Left cardiac atrium (tissue), 4 donors: Measurements from ENCODE around the gene SHF. TPM values are rescaled to one million over a fixed set of nuclear protein-coding genes. Genes with fewer than 3 reads are reported as not detected.

Experiments used
- ATAC-seq, 2 donors: fragments of 200-7000 bp; cut with Tn5 transposase; one replicate each; pipeline ENCODE4 v1.9.1; 2020; ENCODE audit warnings: mild to moderate bottlenecking in 2 of 2, moderate library complexity in 2 of 2
- DNase-seq: peaks from one replicate; pipeline ENCODE4 v3.0.0-alpha.2; 2020
- intact Hi-C, 2 donors: fragments of 100-400 bp; cut with DNase I; formaldehyde crosslinking; loops; one replicate each; pipeline versions ENCODE4 v1.14.1 to v1.15.1; 2022 to 2023
- total RNA-seq, 2 donors: library from RNA; stranded (reverse); fragmentation: NEBNext Ultra II Directional; extraction: Animal tissue kit (Norgen Biotek cat#: 25700); gene quantifications; one replicate each; pipeline ENCODE4 v1.2.1, GENCODE V29; 2021
- donor health status: DM: no; HTN: yes; CAD: no.
- donor health status: DM: no; HTN: yes; CAD: no; lungs with severe emphysema.
- donor health status: DM: yes; HTN: yes; CAD: no.
- donor health status: Dilated cardiomyopathy.

SHF gene
- total RNA-seq, 2 donors from 2014 or later, result 6.9 to 8.6 TPM

DNA sequence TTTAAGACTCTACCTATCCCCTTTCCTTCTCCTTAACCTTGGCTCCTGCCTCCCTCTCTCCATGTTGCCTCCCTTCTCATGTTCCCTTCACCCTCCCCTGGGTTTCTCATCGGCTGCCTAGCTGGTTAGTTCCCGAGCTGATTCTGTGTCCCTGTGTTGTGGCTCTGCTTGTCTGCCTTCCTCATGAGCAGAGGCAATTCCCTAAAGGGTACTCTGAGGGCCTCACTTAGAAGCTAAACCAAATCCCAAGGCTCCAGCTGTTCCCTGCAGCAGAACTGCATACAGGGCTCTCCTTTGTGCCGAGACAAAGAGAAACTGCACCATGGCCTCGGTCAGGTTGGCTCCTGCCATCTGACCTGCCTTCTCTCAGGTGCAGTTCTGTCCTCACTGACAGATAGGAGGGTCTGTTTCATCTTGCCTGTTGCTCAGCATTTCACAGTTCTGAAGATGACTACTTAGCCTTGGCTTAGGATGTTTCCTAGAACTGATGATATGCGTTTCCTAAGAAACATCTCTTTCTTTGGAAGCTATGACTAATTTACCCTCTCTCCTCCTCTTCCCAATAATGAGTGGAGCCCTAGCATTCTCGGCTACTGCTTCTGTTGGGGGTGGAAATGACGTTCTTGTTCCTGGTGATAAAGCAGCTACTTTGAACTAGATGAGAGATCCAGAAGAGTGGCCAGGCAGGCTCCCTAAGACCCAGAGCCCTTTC, 30.9 kb downstream of the SHF start:
- ATAC-seq (peak in 1 of 2 donors; percentile 11), DNase-seq (no peak)
- intact Hi-C loops, result no loop called here

DNA sequence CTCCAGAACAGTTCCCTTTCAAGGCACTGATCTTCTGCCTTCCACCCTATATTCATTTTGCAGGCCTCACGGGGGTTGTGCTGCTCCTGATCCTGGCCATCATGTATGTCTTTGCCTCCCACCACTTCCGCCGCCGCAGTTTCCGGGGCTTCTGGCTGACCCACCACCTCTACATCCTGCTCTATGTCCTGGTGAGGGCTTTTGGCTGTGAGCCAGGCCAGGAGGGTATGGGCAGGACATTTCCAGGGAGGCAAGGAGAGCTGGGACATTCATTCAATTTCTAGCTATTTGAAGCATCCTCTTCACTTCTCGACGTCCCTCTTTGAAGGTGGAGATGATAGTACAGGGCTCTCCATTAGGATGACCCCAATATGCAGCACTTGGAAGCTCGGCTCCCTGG, 32.0 kb downstream of the SHF start:
- ATAC-seq (no peak), DNase-seq (no peak)
- intact Hi-C loops, result no loop called here

- DNase-seq, result no peak
- intact Hi-C loops, result no loop called here
- no peak for ATAC-seq
Measured at GRCh38 chr15:45151998-45152828, 35.6 kb downstream of the SHF start.

DNA sequence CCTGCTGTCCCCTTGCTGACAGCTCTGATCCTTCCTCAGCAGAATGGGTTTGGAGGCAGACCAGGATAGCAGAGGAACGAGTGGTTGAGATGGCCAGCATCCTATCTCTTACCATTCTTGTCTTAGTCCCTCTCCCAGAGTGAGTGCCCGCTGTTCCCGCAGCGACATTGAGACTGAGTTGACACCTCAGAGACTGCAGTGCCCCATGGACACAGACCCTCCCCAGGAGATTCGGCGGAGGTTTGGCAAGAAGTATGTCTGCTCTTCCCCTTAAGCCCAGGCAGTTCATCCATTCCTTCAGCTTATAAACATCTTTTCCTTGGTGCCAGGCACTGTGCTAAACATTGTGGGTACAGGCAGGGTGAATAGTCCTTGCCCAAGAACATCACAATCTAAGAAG, 36.8 kb downstream of the SHF start:
- no peak for ATAC-seq
- DNase-seq, result no peak
- intact Hi-C loops, result no loop called here

DNA sequence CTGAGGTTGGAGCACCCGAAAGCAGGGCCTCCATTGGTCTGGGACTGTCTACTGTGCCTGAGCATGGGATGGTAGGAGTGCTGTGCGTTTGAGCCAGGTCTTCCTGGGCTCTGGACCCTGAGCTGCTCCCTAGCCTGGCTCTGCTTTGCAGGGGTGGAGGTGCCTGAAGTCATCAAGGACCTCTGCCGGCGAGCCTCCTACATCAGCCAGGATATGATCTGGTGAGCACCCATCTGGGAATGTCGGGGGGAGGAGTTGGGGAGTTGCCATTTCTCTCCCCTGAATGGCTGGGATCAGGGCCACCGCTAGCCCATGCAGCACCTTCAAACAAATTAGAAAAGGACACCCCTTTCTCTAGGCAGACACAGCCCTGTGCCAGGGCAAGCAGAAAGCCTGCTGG, 37.3 kb downstream of the SHF start:
- DNase-seq (no peak), ATAC-seq (no peak)
- intact Hi-C loops, result no loop called here

DNA sequence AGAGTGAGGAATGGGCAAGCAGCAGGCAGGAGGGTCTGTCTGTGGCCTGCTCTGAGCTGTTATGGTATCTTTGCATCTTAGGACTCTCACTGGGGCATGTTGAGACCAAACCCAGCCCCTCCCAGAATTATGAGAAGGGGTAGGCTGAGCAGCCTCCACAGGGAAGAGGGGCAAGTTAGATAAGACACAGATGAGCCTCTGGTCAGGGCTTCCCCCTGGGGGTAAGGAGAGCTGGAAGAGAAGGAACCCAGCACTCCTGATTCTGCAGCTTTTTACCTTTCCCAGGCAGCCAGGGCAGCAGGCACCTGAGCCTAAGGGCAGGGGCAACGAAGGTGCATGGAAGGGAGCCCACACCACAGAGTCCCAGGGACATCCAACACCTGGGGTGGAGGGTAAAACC, 38.7 kb downstream of the SHF start:
- intact Hi-C loops, result no loop called here
- no peak for DNase-seq

DNA sequence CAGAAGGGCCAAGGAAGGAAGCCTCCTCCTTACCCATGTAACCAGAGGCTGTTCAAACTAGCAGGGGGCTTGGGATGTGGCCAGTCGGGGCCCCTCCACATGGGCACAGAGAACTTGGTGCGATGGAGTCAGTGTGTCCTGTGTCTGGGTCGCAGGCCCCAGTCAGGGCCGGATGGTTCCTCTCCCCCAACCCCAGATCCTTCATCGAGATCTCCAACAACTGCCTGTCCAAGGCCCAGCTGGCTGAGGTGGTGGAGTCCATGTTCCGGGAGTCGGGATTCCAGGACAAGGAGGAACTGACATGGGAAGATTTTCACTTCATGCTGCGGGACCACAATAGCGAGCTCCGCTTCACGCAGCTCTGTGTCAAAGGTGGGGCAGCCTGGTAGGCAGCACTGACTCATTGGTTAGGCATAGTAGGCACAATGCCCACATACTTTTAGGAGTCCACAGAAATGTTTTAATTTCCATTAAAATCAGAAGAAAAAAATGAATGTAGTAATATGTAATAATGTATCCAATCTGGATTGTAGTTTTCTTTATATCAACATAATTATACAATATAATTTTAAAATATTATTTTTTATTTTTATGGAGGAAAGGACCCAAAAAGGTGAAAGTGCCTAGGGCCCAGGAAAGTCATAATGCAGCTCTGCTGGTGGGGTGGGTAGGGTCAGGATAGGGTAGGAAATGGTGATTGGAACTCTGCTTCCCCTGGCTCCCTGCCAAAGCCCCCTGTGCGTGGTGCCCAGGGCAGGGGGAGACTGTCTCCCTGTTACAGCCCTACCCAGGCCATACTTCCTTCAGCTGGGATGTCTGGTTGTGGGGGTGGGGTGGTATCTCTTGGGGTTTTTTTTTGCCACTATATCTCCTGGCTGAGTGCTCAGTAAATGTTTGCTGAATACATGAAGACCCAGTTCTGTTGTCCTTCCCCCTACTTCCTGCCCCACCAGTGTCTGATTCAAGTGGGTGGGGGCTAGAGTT, 39.4 kb downstream of the SHF start:
- no peak for DNase-seq
- intact Hi-C loops, result no loop called here
- no peak for ATAC-seq

More for the DNA sequence above, 38.7 kb downstream of the SHF start:
- no peak for ATAC-seq

GRCh38 chr15:45147606-45148005, 40.2 kb downstream of the SHF start:
- intact Hi-C loops, result no loop called here
- DNase-seq (no peak), ATAC-seq (no peak)

- intact Hi-C loops, result no loop called here
- DNase-seq (no peak), ATAC-seq (no peak)
Measured at GRCh38 chr15:45146405-45146804, 41.4 kb downstream of the SHF start.

DNA sequence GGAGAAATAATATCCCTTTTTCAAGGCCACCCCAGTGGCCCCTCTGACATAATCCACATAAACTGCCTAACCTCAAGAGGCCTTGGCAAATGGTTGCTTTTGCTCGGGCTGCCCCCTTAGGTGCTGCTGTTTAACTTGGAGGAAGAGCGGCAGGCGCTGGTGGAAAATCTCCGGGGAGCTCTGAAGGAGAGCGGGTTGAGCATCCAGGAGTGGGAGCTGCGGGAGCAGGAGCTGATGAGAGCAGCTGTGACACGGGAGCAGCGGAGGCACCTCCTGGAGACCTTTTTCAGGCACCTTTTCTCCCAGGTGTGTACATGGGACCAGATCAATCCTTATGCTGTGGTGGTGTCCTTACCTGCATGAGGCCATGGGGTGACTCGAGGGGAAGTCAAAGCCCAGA, 43.0 kb downstream of the SHF start:
- ATAC-seq, result no peak
- intact Hi-C loops, result no loop called here
- DNase-seq, result no peak

GRCh38 chr15:45143946-45144345, 43.8 kb downstream of the SHF start:
- ATAC-seq (no peak), DNase-seq (no peak)
- intact Hi-C loops, result no loop called here

DNA sequence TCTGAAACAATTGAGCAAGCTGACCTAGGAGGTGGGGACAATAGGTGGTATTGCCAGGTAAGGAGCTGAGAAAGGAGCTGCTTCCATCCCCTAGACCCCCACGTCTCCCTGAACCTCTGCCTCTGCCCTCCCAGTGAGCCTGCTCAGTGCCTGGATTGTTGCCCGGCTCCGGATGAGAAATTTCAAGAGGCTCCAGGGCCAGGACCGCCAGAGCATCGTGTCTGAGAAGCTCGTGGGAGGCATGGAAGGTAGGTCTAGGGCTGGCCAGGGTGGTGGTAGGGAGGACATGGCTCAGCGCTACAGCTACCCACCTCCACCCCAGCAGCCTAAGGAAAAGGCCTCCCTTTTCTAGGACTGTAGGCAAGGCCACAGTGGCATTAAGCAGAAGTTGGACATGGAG, 44.7 kb downstream of the SHF start:
- ATAC-seq, result no peak
- intact Hi-C loops, result no loop called here
- no peak for DNase-seq

- intact Hi-C loops, result no loop called here
- ATAC-seq (no peak), DNase-seq (no peak)
Measured at GRCh38 chr15:45141386-45141785, 46.4 kb downstream of the SHF start.

- no peak for ATAC-seq
- no peak for DNase-seq
- intact Hi-C loops, result no loop called here
Measured at GRCh38 chr15:45140557-45141250, 47.1 kb downstream of the SHF start.

- ATAC-seq (no peak), DNase-seq (no peak)
- intact Hi-C loops, result no loop called here
Measured at GRCh38 chr15:45139770-45140169, 48.0 kb downstream of the SHF start.

DNA sequence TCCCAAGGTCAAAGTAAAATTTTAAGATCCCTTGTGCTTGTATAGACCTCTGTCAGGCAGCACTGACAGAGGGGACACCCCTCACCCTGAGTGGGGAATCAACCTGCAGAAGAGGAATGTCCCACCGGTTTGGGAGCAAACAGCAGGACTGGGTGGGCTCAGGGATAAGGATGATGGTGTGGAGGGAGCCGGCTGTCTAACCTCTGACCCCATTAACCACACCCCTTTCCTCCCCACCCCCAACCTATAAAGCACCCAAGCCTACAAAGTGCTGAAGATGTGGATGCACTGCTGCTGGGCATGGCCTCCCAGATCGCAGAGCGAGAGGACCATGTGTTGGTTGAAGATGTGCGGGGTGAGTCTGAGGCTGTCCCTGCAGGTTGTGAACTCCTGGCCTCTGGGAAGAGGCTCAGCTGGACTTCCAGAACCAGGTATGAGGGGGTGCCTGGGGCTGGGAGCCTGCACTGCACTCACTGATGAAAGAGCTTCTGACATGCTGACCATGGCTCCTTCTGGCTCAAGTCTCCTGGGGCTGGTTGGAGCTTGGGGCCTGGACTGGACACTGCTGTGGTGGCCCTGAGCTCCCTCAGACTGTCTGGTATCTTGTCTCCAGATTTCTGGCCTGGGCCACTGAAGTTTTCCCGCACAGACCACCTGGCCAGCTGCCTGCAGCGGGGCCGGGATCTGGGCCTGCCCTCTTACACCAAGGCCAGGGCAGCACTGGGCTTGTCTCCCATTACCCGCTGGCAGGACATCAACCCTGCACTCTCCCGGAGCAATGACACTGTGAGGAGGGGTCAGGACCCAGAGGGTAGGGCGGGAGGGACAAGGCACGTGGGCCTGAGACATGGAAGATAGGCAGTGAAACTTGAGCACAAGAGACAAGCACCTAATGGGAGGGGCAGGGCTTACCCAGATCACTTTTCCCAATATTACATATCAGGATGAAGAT, 48.7 kb downstream of the SHF start:
- ATAC-seq (no peak), DNase-seq (no peak)
- intact Hi-C loops, result no loop called here

- DNase-seq, result no peak
- ATAC-seq, result no peak
- intact Hi-C loops, result no loop called here
Measured at GRCh38 chr15:45137703-45138102, 50.1 kb downstream of the SHF start.

GRCh38 chr15:45136378-45136764, 51.4 kb downstream of the SHF start:
- DNase-seq (no peak), ATAC-seq (no peak)
- intact Hi-C loops, result no loop called here
